Activated CD4-positive, alpha-beta T cell treated with anti-CD3 and anti-CD28 coated beads, Interleukin-2, Interleukin-4, amounts not matched to agents 100 ng/mL and 50 ng/mL, durations not matched to agents 16 hours and 8 hours (primary cell): ENCODE results near the gene RNPEPL1.
"Not testable (repeated sequence)": the region's sequence is repeated elsewhere in the genome, so short reads cannot be mapped to it uniquely, and the experiment has no call there.

ENCODE experiments used
- DNase-seq: peaks from one replicate; pipeline ENCODE4 v3.0.0-alpha.2; 2020; ENCODE audit warnings: low spot score

The RNPEPL1 gene

DNA sequence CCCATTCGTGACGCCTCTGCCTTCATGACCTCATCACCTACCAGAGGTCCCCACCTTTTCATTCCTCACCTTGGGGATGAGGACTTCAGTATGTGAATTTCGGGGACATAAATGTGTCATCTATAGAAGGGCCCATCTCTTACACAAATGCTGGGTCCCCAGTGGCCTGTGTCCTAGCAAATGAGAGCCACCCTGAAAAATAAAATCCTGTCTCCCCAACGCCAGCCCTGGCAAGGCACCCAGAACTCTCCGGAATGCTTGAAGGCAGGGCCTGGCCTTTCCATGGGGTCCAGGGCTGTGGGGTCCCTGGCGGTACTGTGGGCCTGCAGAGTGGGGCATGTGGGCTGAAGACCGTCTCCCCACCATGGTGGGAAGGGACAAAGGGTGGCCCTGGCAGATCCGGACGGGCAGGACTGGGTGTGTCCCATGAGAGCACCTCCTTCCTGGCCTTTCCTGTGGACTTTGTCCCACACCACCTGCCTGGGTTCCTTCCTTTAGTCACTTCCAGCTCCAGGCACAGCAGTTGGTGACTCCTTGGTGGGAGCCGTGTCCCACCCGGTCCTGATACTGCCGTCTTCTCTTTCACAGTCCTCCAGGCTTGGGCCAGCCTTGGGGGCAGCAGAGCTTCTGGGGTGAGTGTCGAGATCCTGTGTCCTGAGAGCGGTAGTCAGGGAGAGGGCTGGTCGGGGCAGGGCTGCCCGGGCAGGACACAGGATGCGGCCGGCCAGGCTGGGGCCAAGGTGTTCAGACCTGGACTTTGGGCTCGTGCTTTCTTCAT lies 36.8 kb downstream of the RNPEPL1 start:
- DNase-seq, result no peak

DNA sequence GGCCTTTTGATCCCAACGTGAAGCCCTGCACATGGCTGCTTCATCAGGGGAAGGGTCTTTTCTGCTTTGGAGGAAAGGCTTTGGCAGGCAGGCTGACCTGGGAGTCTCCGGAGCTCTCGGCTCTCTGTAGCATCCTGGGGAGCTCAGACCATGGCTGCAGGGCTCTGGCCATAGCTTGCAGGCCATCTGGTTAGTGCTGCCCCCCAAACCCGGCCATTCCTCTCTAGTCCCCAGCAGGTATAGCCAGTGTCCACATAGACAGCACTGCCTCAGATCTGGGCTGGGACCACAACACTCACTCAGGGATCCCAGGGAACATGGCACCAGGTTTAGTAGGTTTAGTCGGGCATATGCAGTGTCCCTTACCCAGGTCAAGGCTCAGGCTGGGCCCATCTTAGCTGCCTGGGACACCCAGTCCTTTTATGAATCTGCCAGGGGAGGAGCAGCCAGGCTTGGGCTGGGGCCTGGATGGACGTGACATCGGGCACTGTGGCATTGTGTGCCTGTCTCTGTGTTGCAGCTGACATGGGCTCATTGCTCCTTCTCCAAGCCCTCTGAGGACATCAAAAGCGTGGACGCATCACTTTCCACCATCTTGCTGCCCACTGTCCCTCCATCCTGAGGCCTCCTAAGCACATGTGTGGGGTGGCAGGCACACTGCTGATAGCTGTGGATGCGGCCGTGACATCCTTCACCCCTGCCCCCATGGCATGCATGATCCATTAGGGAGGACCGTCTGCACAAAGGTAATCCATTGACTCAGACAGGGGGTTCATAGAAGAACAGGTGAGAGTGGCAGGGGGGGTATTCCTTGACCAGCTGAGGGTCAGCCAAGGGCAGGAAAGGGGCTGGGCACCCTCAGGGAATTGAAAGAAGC lies 37.8 kb downstream of the RNPEPL1 start:
- DNase-seq, result no peak

DNA sequence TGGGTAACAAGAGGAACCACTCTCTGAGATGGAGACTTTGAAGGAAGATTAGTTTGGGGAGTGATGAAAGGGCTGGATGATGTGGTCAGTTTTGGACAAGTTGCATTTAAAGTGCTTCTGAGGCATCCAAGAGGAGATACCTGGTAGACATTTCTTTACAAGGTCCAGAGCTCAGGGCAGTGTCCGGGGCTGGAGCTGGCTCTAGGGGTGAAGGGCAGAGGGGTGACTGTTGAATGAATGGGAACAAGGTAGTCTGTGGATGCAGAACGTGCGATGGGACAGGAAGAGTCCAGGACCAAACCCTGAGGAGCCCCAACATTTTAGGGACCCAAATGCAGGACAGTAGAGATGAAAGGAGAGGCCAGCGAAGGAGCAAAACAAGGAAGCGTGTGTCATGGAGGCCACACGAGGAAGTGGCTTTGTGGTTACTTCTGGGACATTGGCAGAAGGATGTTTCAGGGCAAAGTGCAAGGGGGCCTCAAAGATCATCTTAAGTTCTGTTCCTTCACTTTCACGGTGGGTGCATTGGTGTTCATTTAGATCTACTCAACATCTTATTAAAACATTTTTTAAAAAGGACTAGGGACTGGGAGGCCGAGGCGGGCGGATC lies 43.4 kb downstream of the RNPEPL1 start:
- DNase-seq, result peak; percentile 30

DNA sequence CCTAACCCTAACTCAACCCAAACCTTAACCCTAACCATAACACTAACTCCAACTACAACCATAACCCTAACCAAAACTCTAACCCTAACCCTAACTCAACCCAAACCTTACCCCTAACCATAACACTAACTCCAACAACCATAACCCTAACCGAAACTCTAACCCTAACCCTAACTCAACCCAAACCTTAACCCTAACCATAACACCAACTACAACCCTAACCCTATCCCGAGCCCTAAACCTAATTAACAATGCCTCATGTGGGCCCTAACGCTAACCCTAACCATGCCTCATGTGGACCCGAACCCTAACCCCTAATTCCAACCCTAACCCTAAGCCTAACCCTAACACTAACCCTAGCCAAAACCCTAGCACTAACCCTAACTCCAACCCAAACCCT lies 45.5 kb downstream of the RNPEPL1 start:
- no peak for DNase-seq

DNA sequence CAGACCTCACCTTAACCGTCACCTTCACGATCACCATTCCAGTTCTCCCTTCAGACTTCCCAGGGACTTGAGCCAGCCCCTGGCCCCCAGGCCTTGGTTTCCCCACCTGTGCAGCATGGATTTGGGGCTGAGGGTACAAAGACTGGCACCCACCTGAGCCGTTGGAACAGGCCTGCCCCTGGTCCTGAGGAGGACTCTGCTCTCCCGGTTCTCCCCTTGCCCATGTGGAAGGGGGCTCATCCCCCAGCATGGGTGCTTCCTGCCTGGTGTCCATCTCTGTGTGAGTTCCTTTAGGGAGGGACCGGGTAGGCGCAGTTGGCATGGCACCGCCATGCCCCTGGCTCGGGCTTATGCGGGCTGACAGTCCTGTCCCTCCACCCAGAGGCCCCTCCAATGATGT lies 46.1 kb downstream of the RNPEPL1 start:
- DNase-seq, result no peak

DNA sequence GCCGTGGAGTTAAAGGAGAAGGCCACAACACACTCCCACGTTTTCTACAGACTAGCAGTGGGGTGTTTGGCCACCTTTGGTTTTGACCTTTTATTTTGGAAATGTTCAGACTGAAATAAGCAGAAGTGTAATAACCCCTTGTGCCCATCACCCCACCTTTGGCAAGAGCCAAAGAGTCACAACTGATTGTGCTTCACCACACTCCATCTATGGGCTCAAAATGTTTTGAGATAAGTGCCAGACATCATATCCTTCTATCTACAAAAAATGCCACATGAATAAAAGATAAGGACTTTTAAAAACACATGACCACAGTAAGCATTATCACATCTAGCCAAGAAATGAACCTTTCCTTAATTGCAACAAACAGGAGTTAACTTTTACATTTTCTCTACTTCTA lies 47.1 kb downstream of the RNPEPL1 start:
- DNase-seq, result no peak

DNA sequence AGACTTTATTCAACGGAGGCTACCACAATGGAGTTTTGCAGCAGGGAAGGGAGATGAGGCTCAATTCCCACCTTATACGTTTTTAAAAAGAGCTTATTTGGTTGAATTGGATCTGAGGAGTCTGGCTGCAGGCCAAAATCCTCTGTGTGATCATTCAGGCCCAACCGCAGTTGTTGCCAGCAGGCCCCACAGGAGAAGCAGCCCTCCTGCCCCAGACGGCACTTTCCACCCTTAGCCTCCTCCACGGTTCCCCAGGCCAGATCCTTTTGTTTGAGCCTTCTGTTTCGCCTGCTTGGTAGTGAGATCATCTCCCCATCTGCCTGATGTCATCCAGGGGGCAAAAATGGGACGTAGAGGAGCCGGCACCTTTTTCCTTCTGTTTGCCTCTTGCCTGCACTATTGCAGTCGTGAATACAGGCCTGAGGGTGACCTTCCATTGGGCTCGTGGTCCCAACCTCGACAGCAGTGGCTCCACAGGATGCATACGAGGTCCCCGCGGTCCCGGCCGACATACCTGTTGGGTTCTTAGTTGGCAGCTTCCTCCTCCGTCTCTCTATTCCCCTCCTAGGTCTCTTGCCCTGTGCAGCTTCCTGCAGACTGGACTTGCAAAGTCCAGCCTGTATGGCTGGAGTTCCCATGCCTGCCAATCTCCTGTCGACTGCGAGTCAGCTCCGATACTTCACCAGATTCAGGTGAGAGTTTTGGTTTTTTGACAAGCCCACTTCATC lies 47.7 kb downstream of the RNPEPL1 start:
- no peak for DNase-seq

DNA sequence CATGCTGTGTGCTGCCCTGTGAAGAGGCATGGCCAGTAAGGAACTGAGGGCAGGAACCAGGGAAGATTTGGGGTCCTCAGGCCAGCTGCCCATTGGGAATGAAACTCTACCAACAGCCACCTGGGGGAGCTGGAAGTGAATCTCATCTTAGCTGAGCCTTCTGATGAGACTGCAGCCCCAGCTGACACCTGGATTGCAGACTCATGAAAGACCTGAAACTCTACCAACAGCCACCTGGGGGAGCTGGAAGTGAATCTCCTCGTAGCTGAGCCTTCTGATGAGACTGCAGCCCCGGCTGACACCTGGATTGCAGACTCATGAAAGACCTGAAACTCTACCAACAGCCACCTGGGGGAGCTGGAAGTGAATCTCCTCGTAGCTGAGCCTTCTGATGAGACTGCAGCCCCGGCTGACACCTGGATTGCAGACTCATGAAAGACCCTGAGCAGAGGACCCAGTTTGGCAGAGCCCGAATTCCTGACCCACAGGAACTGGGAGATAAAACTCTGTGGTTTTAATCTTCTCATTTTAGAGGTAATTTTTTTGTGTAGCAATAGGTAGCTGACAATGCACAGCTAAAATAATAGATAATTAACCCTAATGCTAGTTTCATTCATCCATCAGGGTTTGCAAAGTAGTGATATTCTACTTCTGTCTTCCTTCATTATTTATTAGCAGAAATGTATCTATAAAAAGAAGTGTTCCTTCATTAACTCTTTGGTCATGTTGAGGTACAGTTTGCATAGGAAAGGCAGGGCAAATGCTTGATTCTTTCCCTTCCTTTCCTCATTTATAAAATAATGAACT lies 48.8 kb downstream of the RNPEPL1 start:
- not testable (repeated sequence) for DNase-seq

DNA sequence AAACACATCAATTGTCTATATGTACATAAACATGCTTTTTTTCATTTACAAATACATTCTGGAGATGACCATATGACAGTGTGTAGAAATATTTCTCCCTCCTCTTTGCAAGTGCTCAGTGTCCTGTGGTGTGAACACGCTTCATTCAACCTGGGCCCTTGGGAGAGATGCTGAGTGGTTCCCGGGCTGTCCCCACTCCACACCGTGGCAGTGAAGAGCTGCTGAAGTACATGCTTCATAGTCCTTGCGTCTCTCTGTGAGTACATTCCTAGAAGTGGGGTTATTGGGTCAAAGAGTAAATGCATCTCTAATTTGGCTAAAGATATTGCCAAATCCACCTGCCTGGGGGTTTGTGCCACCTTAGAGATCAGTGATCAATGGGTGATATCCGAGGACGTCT lies 50.5 kb downstream of the RNPEPL1 start:
- DNase-seq, result no peak

DNA sequence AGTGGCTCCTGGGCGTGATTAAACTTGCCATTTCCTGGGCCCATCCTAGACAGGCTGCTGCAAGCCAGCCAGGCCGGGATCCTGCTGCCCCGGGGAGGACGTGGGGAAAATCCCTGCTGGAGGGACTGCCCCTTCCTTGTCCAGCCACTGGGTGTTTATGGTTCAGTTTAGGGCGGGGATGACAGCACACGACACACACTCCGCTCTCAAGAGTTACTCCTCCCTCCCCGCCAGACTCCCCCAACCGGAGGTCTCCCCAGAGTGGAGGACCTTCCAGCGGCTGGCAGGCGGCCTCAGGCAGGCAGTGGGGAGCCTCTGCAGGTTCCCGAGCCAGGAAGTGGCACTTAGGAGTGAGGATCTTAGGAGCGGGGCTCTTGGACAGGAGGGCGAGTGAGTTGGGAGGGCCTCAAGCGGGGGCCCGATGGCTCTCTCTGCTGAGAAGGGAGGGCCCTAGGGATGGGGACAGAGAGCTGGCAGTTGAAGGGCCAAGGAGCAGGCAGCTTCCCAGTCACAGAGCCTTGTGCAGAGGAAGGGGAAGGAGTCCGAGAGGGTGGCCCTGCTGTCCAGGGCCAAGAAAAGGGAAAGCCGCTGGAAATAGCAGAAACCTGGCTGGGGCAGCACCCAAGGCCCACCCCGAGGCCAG lies 51.3 kb downstream of the RNPEPL1 start:
- no peak for DNase-seq

DNA sequence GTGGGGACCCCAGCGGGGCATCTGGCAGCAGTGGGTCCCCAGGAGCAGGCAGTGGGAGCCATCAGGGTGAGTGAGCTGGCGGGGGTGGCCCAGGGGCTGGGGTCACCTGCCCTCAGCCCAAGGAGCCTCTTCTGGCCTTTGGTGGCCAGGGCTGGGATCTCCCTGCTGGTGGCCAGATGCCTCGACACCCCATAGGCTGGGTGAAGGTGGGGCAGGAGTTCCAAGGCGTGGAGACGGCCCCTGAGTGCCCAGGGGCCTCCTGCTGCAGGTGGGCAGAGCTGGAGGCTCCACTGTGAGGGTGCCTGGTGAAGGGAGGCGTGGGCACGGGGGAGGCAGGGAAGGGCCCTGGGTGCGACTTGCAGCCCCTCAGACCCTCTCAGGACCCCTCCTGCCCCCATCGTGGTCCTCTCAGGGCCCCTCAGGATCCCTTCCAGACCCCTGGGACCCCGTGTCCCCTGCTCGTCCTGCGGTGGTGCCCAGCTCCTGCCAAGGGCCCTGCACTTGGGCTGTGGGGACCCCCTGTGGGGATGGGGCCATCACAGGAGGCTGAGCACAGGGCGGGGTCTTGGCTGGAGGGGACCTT lies 52.0 kb downstream of the RNPEPL1 start:
- no peak for DNase-seq

DNA sequence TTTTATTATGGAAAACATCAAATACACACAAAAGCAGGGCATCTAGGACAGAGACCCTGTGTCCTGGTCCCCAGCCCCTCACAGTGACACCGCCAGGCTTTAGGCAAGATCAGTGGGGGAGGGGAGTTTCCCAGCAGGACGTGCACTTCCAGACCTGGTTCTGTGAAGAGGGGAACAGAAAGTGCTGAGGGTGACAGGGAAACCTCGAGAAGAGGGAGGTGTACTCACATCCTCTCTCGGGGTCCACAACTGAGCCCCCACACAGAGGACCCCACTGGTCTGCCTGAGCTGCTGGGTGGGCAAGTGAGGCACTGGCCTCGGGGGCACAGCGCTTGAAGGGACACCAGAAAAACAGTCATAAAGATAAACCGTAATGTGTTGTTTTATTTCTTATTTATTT lies 52.6 kb downstream of the RNPEPL1 start:
- DNase-seq, result no peak

DNA sequence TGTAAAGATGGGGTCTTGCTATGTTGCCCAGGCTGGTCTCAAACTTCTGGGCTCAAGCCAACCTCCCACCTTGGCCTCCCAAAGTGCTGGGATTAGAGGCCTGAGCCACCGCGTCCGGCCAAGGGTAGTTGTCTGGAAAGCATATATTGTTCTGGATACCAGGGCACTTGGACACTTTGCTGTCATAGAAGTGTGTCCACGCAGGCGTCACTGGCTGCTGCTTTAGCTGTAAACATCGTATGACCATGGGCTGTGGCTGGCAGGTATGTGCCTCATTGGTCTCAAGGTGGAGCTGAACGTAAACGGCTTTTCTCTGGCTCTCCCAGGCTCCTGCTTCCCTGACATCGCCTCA lies 53.8 kb downstream of the RNPEPL1 start:
- DNase-seq, result no peak

DNA sequence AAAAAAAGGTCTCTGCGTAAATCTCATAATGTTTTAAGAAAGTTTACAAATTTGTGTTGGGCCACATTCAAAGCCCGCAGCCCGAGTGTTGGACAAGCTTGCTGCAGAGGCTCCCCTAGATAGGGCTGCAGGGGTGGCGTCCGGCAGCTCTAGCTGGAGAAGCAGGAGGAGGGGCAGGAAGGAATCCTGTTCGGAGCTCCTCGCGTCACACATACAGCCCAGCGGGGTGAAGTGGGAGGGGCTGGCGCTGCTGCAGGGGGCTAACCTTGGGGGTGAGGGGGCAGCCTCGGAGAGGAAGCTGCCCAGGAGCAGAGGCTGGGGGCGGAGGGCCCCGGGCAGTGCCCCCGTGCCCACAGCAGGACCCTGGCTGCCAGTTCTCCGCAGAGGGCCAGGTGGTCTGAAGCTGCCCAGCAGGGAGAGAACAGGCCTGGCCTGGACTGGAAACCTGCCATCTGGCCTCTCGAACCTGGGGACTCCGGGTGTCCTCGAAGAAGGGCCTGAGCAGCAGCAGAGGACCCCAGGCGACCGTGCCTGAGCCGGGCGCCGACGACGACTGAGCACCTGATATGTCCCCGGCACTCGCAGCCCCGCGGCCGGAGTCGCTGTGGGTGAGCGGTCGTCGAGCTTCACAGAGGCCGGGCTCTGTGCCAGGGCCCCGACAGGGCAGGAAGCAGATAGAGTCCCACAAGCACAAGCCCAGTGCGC lies 54.4 kb downstream of the RNPEPL1 start:
- DNase-seq, result no peak

DNA sequence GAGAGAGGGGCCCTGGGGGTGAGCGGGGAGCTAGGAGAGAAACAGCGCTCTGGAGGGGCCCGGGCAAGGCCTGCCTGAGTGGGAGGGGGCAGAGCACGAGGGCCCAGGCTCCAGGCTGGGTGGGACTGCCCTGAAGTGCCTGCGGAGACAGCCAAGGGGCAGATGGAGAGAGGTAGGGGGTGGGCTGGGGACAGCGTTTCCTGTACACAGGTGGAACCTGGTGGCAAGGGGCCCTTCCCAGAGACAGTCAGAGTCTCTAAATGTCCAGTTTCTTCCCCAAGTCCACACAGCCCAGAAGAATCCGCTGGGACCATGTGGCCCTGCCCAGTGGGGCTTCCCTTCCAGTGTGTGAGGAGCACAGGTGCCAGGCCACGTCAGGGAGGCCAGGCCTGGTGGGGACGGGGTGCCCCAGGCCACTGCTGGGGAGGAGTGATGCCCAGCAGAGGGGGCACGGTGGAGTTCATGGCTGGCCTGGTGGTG lies 55.3 kb downstream of the RNPEPL1 start:
- DNase-seq, result no peak

DNA sequence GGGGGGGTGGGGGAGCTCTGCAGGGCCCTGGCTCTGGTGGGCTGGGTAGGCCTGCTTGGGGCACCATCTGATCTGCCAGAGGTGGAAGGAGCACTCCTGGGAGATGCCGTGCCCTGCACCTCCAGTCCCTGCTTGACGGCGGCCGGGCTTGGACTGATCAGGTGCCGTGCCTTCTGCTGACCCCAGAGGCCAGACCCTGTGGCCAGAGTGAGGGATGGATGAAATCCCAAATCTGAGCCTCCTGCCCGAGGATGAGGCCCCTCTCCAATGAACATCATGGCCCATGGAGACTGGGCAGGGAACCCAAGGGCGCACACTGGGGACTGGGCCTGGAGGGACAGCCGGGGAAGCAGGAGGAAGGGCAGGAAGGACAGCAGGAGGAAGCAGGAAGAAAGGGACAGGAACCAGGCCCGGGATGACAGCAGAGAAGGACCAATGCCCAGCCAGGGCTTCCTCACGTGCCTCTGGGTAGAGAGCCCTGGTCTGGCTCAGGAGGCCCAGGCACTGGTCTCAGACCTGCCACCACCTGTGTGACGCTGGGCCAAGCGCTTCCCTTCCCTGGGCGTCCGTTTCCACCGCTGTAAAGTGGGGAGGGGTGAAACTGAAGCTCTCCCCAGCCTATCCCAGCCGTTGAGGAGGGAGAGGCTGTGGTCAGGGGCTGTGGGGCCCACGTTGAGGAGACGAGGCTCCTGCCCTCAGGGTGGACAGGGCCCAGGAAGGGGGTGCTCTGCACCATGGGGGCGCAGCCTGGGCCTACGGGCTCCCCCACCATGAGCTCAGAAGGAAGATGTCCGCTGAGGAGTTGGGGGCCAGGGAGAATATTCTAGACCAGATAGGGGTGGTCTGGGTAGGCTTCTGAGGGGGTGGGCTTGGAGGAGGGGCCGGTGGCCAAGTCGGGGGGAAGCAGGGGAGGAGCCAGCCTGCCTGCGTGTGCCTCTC lies 56.0 kb downstream of the RNPEPL1 start:
- no peak for DNase-seq

DNA sequence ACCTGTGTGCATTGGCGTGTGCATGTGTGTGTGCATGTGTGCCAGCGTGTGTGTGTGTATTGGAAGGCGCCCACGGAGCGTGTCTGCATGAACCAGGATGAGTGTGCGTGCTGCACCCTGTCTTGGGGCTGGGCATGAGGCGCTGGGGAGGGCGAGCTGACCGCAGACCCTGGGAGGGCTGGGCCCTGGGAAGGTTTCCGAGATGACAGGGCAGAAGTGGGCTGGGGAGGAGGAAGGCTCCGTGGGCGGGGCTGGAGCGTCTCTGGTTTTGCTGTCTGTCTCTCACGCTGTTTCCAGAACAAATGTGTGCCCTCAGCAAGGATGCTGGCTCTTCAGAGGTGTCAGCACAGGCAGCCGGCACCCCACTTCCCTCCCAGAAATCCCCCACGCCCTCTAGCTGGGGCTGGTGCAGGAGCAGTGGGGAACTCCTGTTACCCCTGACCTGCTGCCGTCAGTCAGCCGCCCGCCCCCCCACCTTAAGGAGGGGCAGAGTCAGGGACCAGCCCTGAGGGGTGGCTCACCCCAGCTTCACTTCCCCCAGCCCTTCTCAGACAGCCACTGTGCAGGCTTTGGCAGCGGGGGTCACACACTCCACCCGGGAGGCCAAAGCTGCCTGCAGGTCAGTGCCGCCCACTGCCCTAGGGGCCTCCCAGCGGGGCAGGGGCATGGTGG lies 56.8 kb downstream of the RNPEPL1 start, which contains the start of gene GPR35:
GPR35 (plus strand) TSS at position 531 of the 672 bp plus-strand sequence. CDS start 4,473 bp downstream, outside the sequence.
- DNase-seq, result peak; percentile 87
